HepG2 (cell line): ENCODE measurements around the gene CYBC1. TPM values are rescaled to one million over a fixed set of nuclear protein-coding genes. Genes with fewer than 3 reads are reported as not detected.

ENCODE experiments used
- EED ChIP-seq: sonication (generic); formaldehyde crosslinking; IDR thresholded peaks from 2 replicates; pipeline ENCODE4 v1.5.0; 2020; ENCODE audit warnings: mild to moderate bottlenecking, missing genetic modification reagents
- FOSL2 ChIP-seq: sonication (generic); formaldehyde crosslinking; IDR thresholded peaks from 2 replicates; pipeline ENCODE4 v1.4.0; 2020; ENCODE audit warnings: missing genetic modification reagents
- HINFP ChIP-seq: sonication (generic); formaldehyde crosslinking; IDR thresholded peaks from 2 replicates; pipeline ENCODE4 v1.4.0; 2020; ENCODE audit warnings: low read depth, mild to moderate bottlenecking, missing genetic modification reagents
- HNF1B ChIP-seq: sonication (generic); formaldehyde crosslinking; IDR thresholded peaks from 2 replicates; pipeline ENCODE4 v1.5.1; 2020; ENCODE audit warnings: mild to moderate bottlenecking, moderate library complexity, missing genetic modification reagents
- JDP2 ChIP-seq: sonication (generic); formaldehyde crosslinking; IDR thresholded peaks from 2 replicates; pipeline ENCODE4 v1.8.1; 2022; ENCODE audit warnings: missing genetic modification reagents, borderline replicate concordance
- NCOA1 ChIP-seq: sonication (generic); formaldehyde crosslinking; IDR thresholded peaks from 2 replicates; pipeline ENCODE4 v1.9.0; 2021; ENCODE audit warnings: missing genetic modification reagents
- NFYC ChIP-seq: IDR thresholded peaks from 2 replicates; pipeline ENCODE4 v1.6.1; 2016; ENCODE audit warnings: missing genetic modification reagents, missing compliant biosample characterization
- NR2F2 ChIP-seq: IDR thresholded peaks from 2 replicates; pipeline ENCODE4 v1.6.1; 2012; ENCODE audit warnings: low read depth, inconsistent platforms, borderline replicate concordance
- PAF1 ChIP-seq: IDR thresholded peaks from 2 replicates; pipeline ENCODE4 v1.6.1; 2016; ENCODE audit warnings: missing genetic modification reagents, missing compliant biosample characterization
- SAFB2 ChIP-seq: sonication (generic); formaldehyde crosslinking; IDR thresholded peaks from 2 replicates; pipeline ENCODE4 v1.5.1; 2020; ENCODE audit warnings: missing genetic modification reagents, low read depth, mild to moderate bottlenecking, borderline replicate concordance
- TAF15 ChIP-seq: fragments of 200-400 bp; formaldehyde crosslinking; IDR thresholded peaks from one replicate; pipeline ENCODE4 v1.6.1; 2018; ENCODE audit warnings: mild to moderate bottlenecking, low read depth, low read length; ENCODE audit not compliant: poor library complexity, severe bottlenecking
- U2AF2 ChIP-seq: fragments of 200-400 bp; formaldehyde crosslinking; IDR thresholded peaks from 2 replicates; pipeline ENCODE4 v1.6.1; 2017; ENCODE audit warnings: low read depth, mild to moderate bottlenecking, low read length
- ZHX1 ChIP-seq: sonication (generic); formaldehyde crosslinking; IDR thresholded peaks from 2 replicates; pipeline ENCODE4 v1.8.1; 2022; ENCODE audit warnings: low read depth, mild to moderate bottlenecking, missing genetic modification reagents
- ZNF225 ChIP-seq: sonication (generic); formaldehyde crosslinking; IDR thresholded peaks from 2 replicates; pipeline ENCODE4 v1.4.0; 2020; ENCODE audit warnings: mild to moderate bottlenecking, missing genetic modification reagents
- ZNF513 ChIP-seq: sonication (generic); formaldehyde crosslinking; conservative IDR thresholded peaks from 2 replicates; pipeline ENCODE4 v1.5.0; 2020; ENCODE audit warnings: missing genetic modification reagents
- ZNF567 ChIP-seq: sonication (generic); formaldehyde crosslinking; IDR thresholded peaks from 2 replicates; pipeline ENCODE4 v1.8.1; 2023; ENCODE audit warnings: mild to moderate bottlenecking, missing genetic modification reagents, borderline replicate concordance
- ZNF674 ChIP-seq: sonication (generic); formaldehyde crosslinking; IDR thresholded peaks from 2 replicates; pipeline ENCODE4 v1.5.0; 2020; ENCODE audit warnings: low read depth, mild to moderate bottlenecking, missing genetic modification reagents
- ZNF790 ChIP-seq: sonication (generic); formaldehyde crosslinking; IDR thresholded peaks from 2 replicates; pipeline ENCODE4 v1.8.0; 2022; ENCODE audit warnings: missing genetic modification reagents, mild to moderate bottlenecking, borderline replicate concordance
- ZSCAN30 ChIP-seq: sonication (generic); formaldehyde crosslinking; IDR thresholded peaks from 2 replicates; pipeline ENCODE4 v1.5.0; 2020; ENCODE audit warnings: mild to moderate bottlenecking, missing genetic modification reagents
- polyA plus RNA-seq, 8 experiments: library from polyadenylated mRNA; depleted of rRNA in 3 of 8; stranded (reverse) in 7 of 8; unstranded in 1 of 8; fragments of >200 nt; fragmentation: Illumina TruSeq in 4 of 8; extraction: Trizol in 4 of 8; gene quantifications; 2 replicates each; pipeline versions ENCODE4 v1.2.1 to v1.2.3, GENCODE V29; 2011 to 2016; ENCODE audit warnings: low read depth in 4 of 8, missing spikeins in 1 of 8, mixed read lengths in 1 of 8; ENCODE audit not compliant: insufficient read depth in 1 of 8
- total RNA-seq, 5 experiments: library from RNA; depleted of rRNA; stranded (reverse); fragments of >200 nt; fragmentation: Illumina TruSeq; extraction: Trizol; gene quantifications; 2 replicates each; pipeline ENCODE4 v1.2.3, GENCODE V29; 2016; ENCODE audit warnings: low read depth in 1 of 5

CYBC1 gene
- total and polyA plus RNA-seq, 2 of the 13 experiments (the other 11 are each of a cell fraction or from before 2014, with no cell fraction given): 43.4 to 44.1 TPM

- peak; percentile 35; the same call in 1 of the 2 replicates for TF ChIP-seq NR2F2
- 0 out of 2 replicates have a peak, but pooled peaks have one; percentile 20 for TF ChIP-seq HNF1B (CRISPR knock-in tag)
- TF ChIP-seq ZSCAN30 (CRISPR knock-in tag): no peak
- TF ChIP-seq ZNF225 (CRISPR knock-in tag): peak; percentile 92
- 0 out of 2 replicates have a peak, but pooled peaks have one; percentile 86 for TF ChIP-seq ZNF513 (CRISPR knock-in tag)
- TF ChIP-seq U2AF2: no peak
- TF ChIP-seq TAF15: peak; percentile 31
- peak; percentile 80 for TF ChIP-seq HINFP
- no peak for TF ChIP-seq JDP2 (CRISPR knock-in tag)
- TF ChIP-seq NFYC (CRISPR knock-in tag): no peak
- TF ChIP-seq EED (CRISPR knock-in tag): no peak; the same call in 1 of the 2 replicates
- no peak for TF ChIP-seq PAF1 (CRISPR knock-in tag)
- TF ChIP-seq NCOA1 (CRISPR knock-in tag): peak; percentile 79; the same call in 1 of the 2 replicates
- 0 out of 2 replicates have a peak, but pooled peaks have one; percentile 55 for TF ChIP-seq ZHX1 (CRISPR knock-in tag)
- peak; percentile 90 for TF ChIP-seq SAFB2
- TF ChIP-seq ZNF567 (CRISPR knock-in tag): peak; percentile 98
- no peak for TF ChIP-seq FOSL2 (CRISPR knock-in tag)
- peak; percentile 66; the same call in 1 of the 2 replicates for TF ChIP-seq ZNF790 (CRISPR knock-in tag)
- TF ChIP-seq ZNF674: no peak
Observed at GRCh38 chr17:82418001-82418986, 32.3 kb downstream of the CYBC1 start, which contains the start of the genes HEXD and OGFOD3 (continued).
